ENCODE results near the gene RRP9.

The RRP9 gene

GRCh38 chr3:51966016-51966415 lies 24.3 kb upstream of the RRP9 start:
- TF ChIP-seq GABPA (IDR thresholded peaks at IDR 0.05; ENCODE audit: low read depth) = no peak
- no peak for TF ChIP-seq SPI1 (IDR thresholded peaks at IDR 0.05; ENCODE audit: borderline replicate concordance, low read depth)
- TF ChIP-seq, protein P1, sequence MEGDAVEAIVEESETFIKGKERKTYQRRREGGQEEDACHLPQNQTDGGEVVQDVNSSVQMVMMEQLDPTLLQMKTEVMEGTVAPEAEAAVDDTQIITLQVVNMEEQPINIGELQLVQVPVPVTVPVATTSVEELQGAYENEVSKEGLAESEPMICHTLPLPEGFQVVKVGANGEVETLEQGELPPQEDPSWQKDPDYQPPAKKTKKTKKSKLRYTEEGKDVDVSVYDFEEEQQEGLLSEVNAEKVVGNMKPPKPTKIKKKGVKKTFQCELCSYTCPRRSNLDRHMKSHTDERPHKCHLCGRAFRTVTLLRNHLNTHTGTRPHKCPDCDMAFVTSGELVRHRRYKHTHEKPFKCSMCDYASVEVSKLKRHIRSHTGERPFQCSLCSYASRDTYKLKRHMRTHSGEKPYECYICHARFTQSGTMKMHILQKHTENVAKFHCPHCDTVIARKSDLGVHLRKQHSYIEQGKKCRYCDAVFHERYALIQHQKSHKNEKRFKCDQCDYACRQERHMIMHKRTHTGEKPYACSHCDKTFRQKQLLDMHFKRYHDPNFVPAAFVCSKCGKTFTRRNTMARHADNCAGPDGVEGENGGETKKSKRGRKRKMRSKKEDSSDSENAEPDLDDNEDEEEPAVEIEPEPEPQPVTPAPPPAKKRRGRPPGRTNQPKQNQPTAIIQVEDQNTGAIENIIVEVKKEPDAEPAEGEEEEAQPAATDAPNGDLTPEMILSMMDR (IDR thresholded peaks at IDR 0.05; ENCODE audit: insufficient read depth, low read length) = no peak
- no peak for TF ChIP-seq REST (IDR thresholded peaks at IDR 0.05; ENCODE audit: insufficient replicate concordance, low read depth)
- TF ChIP-seq POLR2AphosphoS5 (IDR thresholded peaks at IDR 0.05; ENCODE audit: low read depth) = no peak
- Histone ChIP-seq H3K4me3 (replicated peaks; ENCODE audit: insufficient read depth, low read length) (no peak overlapping the region), H3K27me3 (ENCODE audit: insufficient read depth, poor library complexity, severe bottlenecking) (peaks cover 24% of the 10 kb centered on the region), H3K27ac (replicated peaks) (no peak overlapping the region)
- no peak for DNase-seq (ENCODE audit: low read depth in 1 of 2, low spot score in 1 of 2)

DNA sequence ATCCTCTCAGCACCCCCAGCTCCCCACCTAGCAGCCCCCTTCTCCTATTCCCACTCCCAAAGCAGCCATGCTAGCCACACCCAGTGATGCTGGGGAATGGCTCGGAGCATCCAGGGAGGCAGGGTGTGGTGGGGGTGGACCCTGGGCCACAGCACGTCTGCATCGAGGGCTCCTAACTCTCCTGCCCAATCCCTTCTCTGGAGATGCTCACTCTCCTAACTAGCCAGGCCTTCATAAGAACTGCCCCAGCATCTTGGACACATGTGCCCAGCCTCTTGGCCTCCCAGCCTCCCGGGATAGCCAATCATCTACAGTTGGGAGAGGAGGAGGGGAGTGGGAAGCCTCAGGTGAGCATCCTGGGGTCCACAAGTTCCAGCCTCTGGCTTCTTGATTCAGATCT lies 22.8 kb upstream of the RRP9 start:
- Histone ChIP-seq H3K4me3 (replicated peaks; ENCODE audit: insufficient read depth, low read length) (no peak overlapping the region), H3K27me3 (ENCODE audit: insufficient read depth, poor library complexity, severe bottlenecking) (peaks cover 24% of the 10 kb centered on the region), H3K27ac (replicated peaks) (no peak overlapping the region)
- TF ChIP-seq REST (IDR thresholded peaks at IDR 0.05; ENCODE audit: insufficient replicate concordance, low read depth) = no peak
- no peak for TF ChIP-seq GABPA (IDR thresholded peaks at IDR 0.05; ENCODE audit: low read depth)
- no peak for TF ChIP-seq POLR2AphosphoS5 (IDR thresholded peaks at IDR 0.05; ENCODE audit: low read depth)
- TF ChIP-seq, protein P1 (IDR thresholded peaks at IDR 0.05; ENCODE audit: insufficient read depth, low read length) = no peak
- TF ChIP-seq SPI1 (IDR thresholded peaks at IDR 0.05; ENCODE audit: borderline replicate concordance, low read depth) = no peak
- no peak for DNase-seq (ENCODE audit: low read depth in 1 of 2, low spot score in 1 of 2)

GRCh38 chr3:51963951-51964451 lies 22.3 kb upstream of the RRP9 start:
- Histone ChIP-seq H3K4me3 (replicated peaks; ENCODE audit: insufficient read depth, low read length) (no peak overlapping the region), H3K27ac (replicated peaks) (no peak overlapping the region), H3K27me3 (ENCODE audit: insufficient read depth, poor library complexity, severe bottlenecking) (peaks cover 24% of the 10 kb centered on the region)
- TF ChIP-seq POLR2AphosphoS5 (IDR thresholded peaks at IDR 0.05; ENCODE audit: low read depth) (no peak), GABPA (IDR thresholded peaks at IDR 0.05; ENCODE audit: low read depth) (no peak), REST (IDR thresholded peaks at IDR 0.05; ENCODE audit: insufficient replicate concordance, low read depth) (no peak), SPI1 (IDR thresholded peaks at IDR 0.05; ENCODE audit: borderline replicate concordance, low read depth) (no peak)
- TF ChIP-seq, protein P1 (IDR thresholded peaks at IDR 0.05; ENCODE audit: insufficient read depth, low read length) = no peak
- DNase-seq (ENCODE audit: low read depth in 1 of 2, low spot score in 1 of 2) = no peak
